Liver (tissue), 9 donors: ENCODE results near the gene KDM2A. TPM values are rescaled to one million over a fixed set of nuclear protein-coding genes. Genes with fewer than 3 reads are reported as not detected.
A peak's percentile ranks its signal among the peaks of the same experiment; 100 is the strongest.

Experiments used
- DNase-seq: peaks from one replicate; pipeline ENCODE4 v3.0.0-alpha.2; 2017; ENCODE audit warnings: low spot score
- H3K27ac ChIP-seq, 2 donors: one replicate each; pipeline ENCODE4 v1.7.0; 2013; ENCODE audit warnings: inconsistent platforms in 2 of 2, low read length in 2 of 2, control low read depth in 1 of 2, low read depth in 1 of 2, mild to moderate bottlenecking in 1 of 2
- H3K27me3 ChIP-seq, 4 donors: one replicate each; pipeline versions ENCODE4 v1.6.1 to v1.7.0; 2013; ENCODE audit warnings: low read length in 3 of 4, inconsistent platforms in 1 of 4, mild to moderate bottlenecking in 1 of 4, moderate library complexity in 1 of 4; ENCODE audit not compliant: control insufficient read depth in 4 of 4, insufficient read depth in 4 of 4
- H3K36me3 ChIP-seq, 4 donors: one replicate each; pipeline versions ENCODE4 v1.6.1 to v1.7.0; 2013; ENCODE audit warnings: low read length in 3 of 4, mild to moderate bottlenecking in 3 of 4, low read depth in 1 of 4, moderate library complexity in 1 of 4; ENCODE audit not compliant: control insufficient read depth in 4 of 4, insufficient read depth in 3 of 4
- H3K4me1 ChIP-seq, 4 donors: one replicate each; pipeline versions ENCODE4 v1.6.1 to v1.7.0; 2013; ENCODE audit warnings: low read length in 3 of 4, mild to moderate bottlenecking in 3 of 4, moderate library complexity in 1 of 4; ENCODE audit not compliant: control insufficient read depth in 4 of 4, insufficient read depth in 4 of 4
- H3K4me3 ChIP-seq, 3 donors: one replicate each; pipeline versions ENCODE4 v1.6.1 to v1.7.0; 2013; ENCODE audit warnings: low read length in 3 of 3, control low read depth in 1 of 3, low read depth in 1 of 3, mild to moderate bottlenecking in 1 of 3
- H3K9ac ChIP-seq, 2 donors: one replicate each; pipeline ENCODE4 v1.7.0; 2013; ENCODE audit warnings: low read length in 2 of 2, mild to moderate bottlenecking in 2 of 2, moderate library complexity in 2 of 2, control low read depth in 1 of 2, low read depth in 1 of 2
- H3K9me3 ChIP-seq, 4 donors: one replicate each; pipeline versions ENCODE4 v1.6.1 to v1.7.0; 2013; ENCODE audit warnings: low read length in 3 of 4; ENCODE audit not compliant: control insufficient read depth in 4 of 4
- ATF3 ChIP-seq: IDR thresholded peaks from 2 replicates; pipeline ENCODE4 v1.6.1; 2016; ENCODE audit warnings: antibody characterized with exemption
- CTCF ChIP-seq: fragments of 150-350 bp; IDR thresholded peaks from 2 replicates; pipeline ENCODE4 v1.5.1; 2017; ENCODE audit warnings: improper control_type of control experiment, low read depth, low read length; ENCODE audit not compliant: missing input control
- EGR1 ChIP-seq, 2 donors: IDR thresholded peaks; 2 replicates each; pipeline ENCODE4 v1.6.1; 2016 to 2018; ENCODE audit warnings: antibody characterized with exemption in 2 of 2, low read depth in 2 of 2
- FOXA1 ChIP-seq: IDR thresholded peaks from 2 replicates; pipeline ENCODE4 v1.6.1; 2016; ENCODE audit warnings: antibody characterized with exemption
- FOXA2 ChIP-seq: IDR thresholded peaks from 2 replicates; pipeline ENCODE4 v1.6.1; 2016; ENCODE audit warnings: antibody characterized with exemption
- GABPA ChIP-seq, 2 donors: IDR thresholded peaks in 1 of 2; conservative IDR thresholded peaks in 1 of 2; 2 replicates each; pipeline ENCODE4 v1.6.1; 2016; ENCODE audit warnings: antibody characterized with exemption in 2 of 2, mild to moderate bottlenecking in 1 of 2, moderate library complexity in 1 of 2
- HNF4A ChIP-seq, 2 donors: conservative IDR thresholded peaks; 2 replicates each; pipeline ENCODE4 v1.6.1; 2016; ENCODE audit warnings: antibody characterized with exemption in 2 of 2, mild to moderate bottlenecking in 2 of 2
- HNF4G ChIP-seq: IDR thresholded peaks from 2 replicates; pipeline ENCODE4 v1.6.1; 2016; ENCODE audit warnings: antibody characterized with exemption
- JUND ChIP-seq, 2 donors: IDR thresholded peaks; 2 replicates each; pipeline ENCODE4 v1.6.1; 2016; ENCODE audit warnings: antibody characterized with exemption in 2 of 2
- MAX ChIP-seq: IDR thresholded peaks from 2 replicates; pipeline ENCODE4 v1.6.1; 2016; ENCODE audit warnings: antibody characterized with exemption
- NR2F2 ChIP-seq: IDR thresholded peaks from 2 replicates; pipeline ENCODE4 v1.6.1; 2016; ENCODE audit warnings: antibody characterized with exemption
- RAD21 ChIP-seq, 2 donors: IDR thresholded peaks; 2 replicates each; pipeline ENCODE4 v1.6.1; 2016; ENCODE audit warnings: antibody characterized with exemption in 2 of 2, mild to moderate bottlenecking in 2 of 2
- REST ChIP-seq: IDR thresholded peaks from 2 replicates; pipeline ENCODE4 v1.6.1; 2016; ENCODE audit warnings: antibody characterized with exemption, mild to moderate bottlenecking
- RXRA ChIP-seq, 2 donors: IDR thresholded peaks; 2 replicates each; pipeline ENCODE4 v1.6.1; 2017 to 2018; ENCODE audit warnings: antibody characterized with exemption in 2 of 2, mild to moderate bottlenecking in 1 of 2
- SP1 ChIP-seq: IDR thresholded peaks from 2 replicates; pipeline ENCODE4 v1.6.1; 2018; ENCODE audit warnings: antibody characterized with exemption, mild to moderate bottlenecking
- TAF1 ChIP-seq: conservative IDR thresholded peaks from 2 replicates; pipeline ENCODE4 v1.6.1; 2016; ENCODE audit warnings: antibody characterized with exemption, mild to moderate bottlenecking
- YY1 ChIP-seq: IDR thresholded peaks from 2 replicates; pipeline ENCODE4 v1.6.1; 2016; ENCODE audit warnings: antibody characterized with exemption, mild to moderate bottlenecking
- ZBTB33 ChIP-seq: IDR thresholded peaks from 2 replicates; pipeline ENCODE4 v1.6.1; 2016; ENCODE audit warnings: antibody characterized with exemption
- WGBS: extraction: QIAGEN DNeasy Blood & Tissue Kit; methylation state at CpG from one replicate; pipeline ENCODE4 v1.1.7; 2013; 5-methylcytosine and 5-hydroxymethylcytosine counted together
- polyA plus RNA-seq, 2 donors: library from polyadenylated mRNA; stranded (reverse) in 1 of 2; unstranded in 1 of 2; fragments of 200-250 nt in 1 of 2; fragments of >200 nt in 1 of 2; fragmentation: Nextera tagmentation in 1 of 2; extraction: Ambion mirVana in 1 of 2; gene quantifications; one replicate each; pipeline versions ENCODE4 v1.2.1 to v1.2.3, GENCODE V29; 2013 to 2015
- total RNA-seq, 2 donors: library from RNA; depleted of rRNA; stranded (reverse); fragments of >200 nt; gene quantifications; one replicate each; pipeline ENCODE4 v1.2.3, GENCODE V29; 2014
- donor health status: healthy.
- donor health status: healthy.
- donor health status: healthy.
- donor health status: healthy.
- donor health status: healthy.

Gene KDM2A
- total and polyA plus RNA-seq, 4 donors: 8.3 to 44.9 (median 22.4) TPM

GRCh38 chr11:67289226-67289650, 170.2 kb downstream of the KDM2A start, which contains the start of gene ANKRD13D:
Gene ANKRD13D, plus strand, starts transcription at chr11:67289303. Its CDS starts 158 bp downstream, at chr11:67289461.
- Histone ChIP-seq H3K9me3 (no peaks in the 10 kb centered on the region), H3K9ac (peak within 1 kb of the TSS; percentile 50 to 51), H3K4me3 (peak within 1 kb of the TSS; percentile 36 to 86 (median 53)), H3K36me3 (peaks cover under 1 to 16% (median 6%) of the 10 kb centered on the region in 4 donors), H3K27me3 (no peaks in the 10 kb centered on the region), H3K27ac (peak within 1 kb of the TSS; percentile 88 to 94), H3K4me1 (peaks cover 0 to 24% (median 14%) of the 10 kb centered on the region in 4 donors)
- no peak for DNase-seq
- TF ChIP-seq EGR1 (IDR thresholded peaks at IDR 0.05; ENCODE audit: low read depth in 2 of 2) (no peak), RXRA (IDR thresholded peaks at IDR 0.05) (no peak), FOXA2 (no peak), JUND (IDR thresholded peaks at IDR 0.05) (no peak), RAD21 (IDR thresholded peaks at IDR 0.05) (no peak), FOXA1 (no peak), NR2F2 (no peak), SP1 (no peak), HNF4A (conservative IDR thresholded peaks at IDR 0.05) (no peak), YY1 (no peak)
- WGBS: under 1% methylated on average over 56 of the region's 56 CpGs

- Histone ChIP-seq H3K9ac (peak overlapping the region in 1 of 2 donors; percentile 12), H3K36me3 (peaks cover 0 to 11% (median 6%) of the 10 kb centered on the region in 4 donors), H3K4me3 (peak overlapping the region; percentile 26 to 86 (median 53)), H3K27me3 (no peaks in the 10 kb centered on the region), H3K9me3 (no peaks in the 10 kb centered on the region), H3K4me1 (peaks cover 0 to 24% (median 14%) of the 10 kb centered on the region in 4 donors), H3K27ac (peak overlapping the region in 1 of 2 donors; percentile 23)
- TF ChIP-seq SP1 (no peak), JUND (IDR thresholded peaks at IDR 0.05) (no peak), TAF1 (no peak), EGR1 (IDR thresholded peaks at IDR 0.05; ENCODE audit: low read depth in 2 of 2) (no peak), CTCF (no peak), RAD21 (IDR thresholded peaks at IDR 0.05) (no peak), HNF4G (no peak), RXRA (IDR thresholded peaks at IDR 0.05) (no peak), FOXA2 (no peak), ATF3 (no peak), YY1 (no peak), ZBTB33 (no peak), MAX (no peak), FOXA1 (no peak), HNF4A (conservative IDR thresholded peaks at IDR 0.05) (no peak), REST (no peak), GABPA (IDR thresholded peaks at IDR 0.05 in 1 of 2, conservative IDR thresholded peaks at IDR 0.05 in 1 of 2) (no peak), NR2F2 (no peak)
- DNase-seq: no peak
- 51% methylated on average over 36 of the region's 36 CpGs for WGBS
Observed at GRCh38 chr11:67289651-67290479, 170.8 kb downstream of the KDM2A start.
